GM12878 (cell line): ENCODE results near the gene TTC33. TPM values are rescaled to one million over a fixed set of nuclear protein-coding genes. Genes with fewer than 3 reads are reported as not detected.

ENCODE experiments used
- ATAC-seq: fragments of 200-7000 bp; cut with Tn5 transposase; 3 replicates; pipeline ENCODE4 v1.9.1; 2020; ENCODE audit warnings: mild to moderate bottlenecking, moderate library complexity
- BruUV-seq: library from RNA; stranded (reverse); fragments of 400-500 nt; replicated peaks from 2 replicates; lab custom pipeline; 2021; lab: Mats Ljungman, UMichigan
- CTCF ChIA-PET: fragments of 300-600 bp; sonication (Branson Sonifier 250); formaldehyde crosslinking; extraction: SDS; loops from one replicate; lab custom pipeline; 2021; ENCODE audit warnings: inconsistent platforms; lab: Yijun Ruan, JAX
- POLR2A ChIA-PET: fragments of 350-600 bp; formaldehyde crosslinking; extraction: SDS; loops from one replicate; lab custom pipeline; 2021; ENCODE audit warnings: inconsistent platforms; lab: Charles Lee
- RAD21 ChIA-PET: fragments of 300-600 bp; sonication (Branson Sonifier 250); formaldehyde crosslinking; loops from one replicate; lab custom pipeline; 2023; ENCODE audit warnings: antibody characterized with exemption; ENCODE audit not compliant: unreplicated experiment; lab: Charles Lee
- SMC1A ChIA-PET: fragments of 300-600 bp; sonication (Branson Sonifier 250); formaldehyde crosslinking; loops from one replicate; lab custom pipeline; 2023; ENCODE audit not compliant: unreplicated experiment, uncharacterized antibody; lab: Charles Lee
- DNase-seq: peaks from one replicate; pipeline ENCODE4 v3.0.0-alpha.2; 2011; ENCODE audit warnings: low read depth, low spot score
- FAIRE-seq: peaks from 3 replicates; lab custom pipeline; 2011; peaks lifted over from hg19 to GRCh38; lab: Jason Lieb, UNC
- H2AFZ ChIP-seq: 2 replicates; pipeline ENCODE4 v1.6.0; 2011; ENCODE audit warnings: low read depth, low read length, control low read depth; ENCODE audit not compliant: control insufficient read depth
- H3K27ac ChIP-seq: 2 replicates; pipeline ENCODE4 v1.5.1; 2011; ENCODE audit warnings: control low read depth; ENCODE audit not compliant: control insufficient read depth, insufficient read depth
- H3K27me3 ChIP-seq, 2 experiments: replicated peaks in 1 of 2; 2 replicates each; pipeline versions ENCODE4 v1.6.0 to v1.6.1; 2011; ENCODE audit warnings: low read length in 1 of 2; ENCODE audit not compliant: control insufficient read depth in 2 of 2, insufficient read depth in 2 of 2
- H3K36me3 ChIP-seq, 2 experiments: 2 replicates each; pipeline ENCODE4 v1.5.1; 2011; ENCODE audit warnings: low read length in 1 of 2; ENCODE audit not compliant: control insufficient read depth in 2 of 2, insufficient read depth in 2 of 2
- H3K4me1 ChIP-seq: 2 replicates; pipeline ENCODE4 v1.6.1; 2011; ENCODE audit warnings: mild to moderate bottlenecking, low read length, moderate library complexity, mixed read lengths; ENCODE audit not compliant: control insufficient read depth, insufficient read depth
- H3K4me2 ChIP-seq: 2 replicates; pipeline ENCODE4 v1.6.0; 2011; ENCODE audit warnings: control low read depth; ENCODE audit not compliant: control insufficient read depth, insufficient read depth
- H3K4me3 ChIP-seq: fragments of 200-600 bp; sonication (generic); 2 replicates; pipeline ENCODE4 v1.5.1; 2016
- H3K79me2 ChIP-seq: 2 replicates; pipeline ENCODE4 v1.6.0; 2011; ENCODE audit warnings: low read length; ENCODE audit not compliant: control insufficient read depth, insufficient read depth
- H3K9ac ChIP-seq: 2 replicates; pipeline ENCODE4 v1.8.0; 2011; ENCODE audit warnings: low read length, control low read depth, mixed read lengths; ENCODE audit not compliant: control insufficient read depth, insufficient read depth
- H3K9me3 ChIP-seq: replicated peaks from 3 replicates; pipeline ENCODE4 v1.5.1; 2011; ENCODE audit warnings: mild to moderate bottlenecking, low read length; ENCODE audit not compliant: control insufficient read depth, insufficient read depth
- H4K20me1 ChIP-seq: 2 replicates; pipeline ENCODE4 v1.6.0; 2011; ENCODE audit not compliant: control insufficient read depth, insufficient read depth
- CBX5 ChIP-seq: sonication (generic); IDR thresholded peaks from 2 replicates; pipeline ENCODE4 v1.6.1; 2016; ENCODE audit warnings: low read depth, moderate library complexity, mild to moderate bottlenecking, inconsistent platforms
- CREM ChIP-seq: IDR thresholded peaks from 2 replicates; pipeline ENCODE4 v1.6.1; 2014; ENCODE audit warnings: antibody characterized with exemption, low read depth
- ELK1 ChIP-seq: IDR thresholded peaks from 2 replicates; pipeline ENCODE4 v1.6.1; 2012; ENCODE audit warnings: low read depth, low read length, improper control_type of control experiment
- IRF4 ChIP-seq: IDR thresholded peaks from 2 replicates; pipeline ENCODE4 v1.6.1; 2011; ENCODE audit warnings: low read depth, low read length
- WGBS: methylation state at CpG from one replicate; pipeline ENCODE4 v1.1.6; 2016; ENCODE audit warnings: low lambda C conversion rate; ENCODE audit not compliant: insufficient replicate concordance, insufficient coverage; ENCODE audit errors: missing lambda C conversion rate; 5-methylcytosine and 5-hydroxymethylcytosine counted together
- in situ Hi-C: fragments of 300-500 bp; cut with MboI; formaldehyde crosslinking; loops from 9 replicates; pipeline ENCODE4 v1.14.3; 2018; ENCODE audit warnings: mixed read lengths
- intact Hi-C: fragments of 100-400 bp; cut with micrococcal nuclease; formaldehyde crosslinking; loops from one replicate; pipeline ENCODE4 v1.14.2; 2022; ENCODE audit not compliant: unreplicated experiment
- polyA plus RNA-seq, 11 experiments: library from polyadenylated mRNA; depleted of rRNA in 4 of 11; unstranded in 6 of 11; stranded (reverse) in 5 of 11; fragments of >200 nt; fragmentation: Nextera tagmentation in 4 of 11; fragmentation: Illumina TruSeq in 1 of 11; extraction: Ambion mirVana in 4 of 11; extraction: Trizol in 1 of 11; gene quantifications; 1 replicate in 1 of 11; 2 replicates in 10 of 11; pipeline versions ENCODE4 v1.2.1 to v1.2.3, GENCODE V29; 2011 to 2016; ENCODE audit warnings: inconsistent platforms in 2 of 11, missing spikeins in 2 of 11, low read depth in 1 of 11
- total RNA-seq, 4 experiments: library from RNA; depleted of rRNA in 3 of 4; stranded (reverse); fragments of >200 nt in 3 of 4; fragmentation: Illumina TruSeq in 1 of 4; extraction: Trizol in 1 of 4; gene quantifications; 2 replicates each; pipeline versions ENCODE4 v1.2.1 to v1.2.3, GENCODE V29; 2013 to 2021

The TTC33 gene
- total and polyA plus RNA-seq, 10 of the 15 experiments (the other 5 are each of a cell fraction or from before 2014, with no cell fraction given) = 7.9 to 22.3 (median 14.6) TPM

DNA sequence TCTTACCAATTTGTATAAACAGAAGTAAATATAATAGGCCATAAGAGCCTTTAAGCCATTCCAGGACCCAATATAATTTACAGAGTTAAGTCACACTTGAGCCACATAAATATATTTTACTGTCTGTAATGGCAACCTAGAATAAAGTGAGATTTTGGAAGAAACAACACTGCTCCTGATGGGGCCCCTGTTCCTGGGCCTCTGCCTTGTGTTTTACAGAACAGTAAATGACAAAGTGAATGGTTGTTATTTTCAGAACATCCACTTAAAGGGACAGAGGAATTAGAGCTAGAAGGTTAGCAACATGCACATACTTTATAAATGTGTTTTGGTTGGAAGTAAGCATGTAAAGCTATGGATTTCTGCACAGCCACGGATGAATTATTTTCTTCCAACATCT is 72.5 kb downstream of the TTC33 start:
- no peak for TF ChIP-seq CREM
- TF ChIP-seq ELK1 = no peak
- no peak for TF ChIP-seq IRF4
- no peak for TF ChIP-seq CBX5
- SMC1A ChIA-PET = interaction anchor here (0.8 to 4.4 kb wide), 9 partner anchors 57 to 969 kb away, joined by 3 to 41 read pairs (median 3); no protein-coding TSS in a partner anchor
- in situ Hi-C loops = loop anchor here (5.0 to 25.0 kb wide), 3 partner anchors 196 to 1096 kb away; no protein-coding TSS in a partner anchor

More for the DNA sequence above, 72.5 kb downstream of the TTC33 start:
- H3K36me3 ChIP-seq = no peaks in the 10 kb centered on the region
- CTCF ChIA-PET = interaction anchor here (0.9 to 4.4 kb wide), 6 partner anchors 9 to 970 kb away, joined by 3 to 40 read pairs (median 4); no protein-coding TSS in a partner anchor
- no peak overlapping the region for H3K9ac ChIP-seq
- peaks cover 5 to 19% of the 10 kb centered on the region in 2 experiments; a peak in 3 of 4 replicates for H3K27me3 ChIP-seq
- no peak for ATAC-seq
- no peak overlapping the region for H3K4me3 ChIP-seq
- intact Hi-C loops = loop anchor here (5.0 to 10.0 kb wide), 4 partner anchors 106 to 659 kb away; no protein-coding TSS in a partner anchor
- H3K4me2 ChIP-seq = no peak overlapping the region; the same call in 1 of the 2 replicates
- 0% methylated on average over 1 of the region's 1 CpG for WGBS
- H3K9me3 ChIP-seq = no peaks in the 10 kb centered on the region
- H2AFZ ChIP-seq = no peak overlapping the region
- no peak for FAIRE-seq
- peaks cover 8% of the 10 kb centered on the region for H3K4me1 ChIP-seq
- no TSS peak for BruUV-seq
- no peaks in the 10 kb centered on the region; the same call in 1 of the 2 replicates for H3K79me2 ChIP-seq
- H3K27ac ChIP-seq = no peak overlapping the region
- no peak for DNase-seq
- POLR2A ChIA-PET = no interaction called here
- peaks cover 3% of the 10 kb centered on the region; the same call in 1 of the 2 replicates for H4K20me1 ChIP-seq
- RAD21 ChIA-PET = interaction anchor here (1.0 to 2.8 kb wide), 7 partner anchors 7 to 735 kb away, joined by 3 to 12 read pairs (median 5); no protein-coding TSS in a partner anchor
